ENCODE results near the gene FBN3.

DNA sequence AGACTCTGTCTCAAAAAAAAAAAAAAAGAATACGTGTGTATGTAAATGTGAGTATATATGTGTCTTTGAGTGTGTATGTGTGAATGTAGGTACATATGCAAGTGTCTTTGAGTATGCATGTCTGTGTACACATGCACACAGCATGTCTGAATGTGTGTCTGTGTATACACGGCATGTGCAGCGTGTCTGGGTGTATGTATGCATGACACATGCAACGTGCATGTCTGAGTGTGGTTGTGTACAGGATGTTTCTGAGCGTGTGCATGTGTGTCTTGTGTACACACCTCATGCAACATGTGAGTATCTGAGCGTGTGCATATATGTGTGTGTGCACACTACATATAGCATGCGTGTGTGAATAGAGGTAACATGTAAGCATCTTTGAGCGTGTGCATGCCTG lies 20.8 kb downstream of the FBN3 start:
- TF ChIP-seq EZH2 (IDR thresholded peaks at IDR 0.05) (no peak), POLR2AphosphoS5 (IDR thresholded peaks at IDR 0.05; ENCODE audit: borderline replicate concordance, low read depth, low read length) (no peak), FOXP2 (optimal IDR thresholded peaks at IDR 0.05; ENCODE audit: control extremely low read depth, extremely low read length, insufficient read depth) (no peak)
